HEK293 (cell line): ENCODE data around the gene ADAMTS16.

ENCODE experiments used
- CTCF ChIA-PET: fragments of 350-600 bp; formaldehyde crosslinking; extraction: SDS; loops from one replicate; lab custom pipeline; 2021; ENCODE audit warnings: antibody characterized with exemption; lab: Yijun Ruan, JAX
- POLR2A ChIA-PET: fragments of 300-600 bp; formaldehyde crosslinking; extraction: SDS; loops from one replicate; lab custom pipeline; 2020; ENCODE audit warnings: antibody characterized with exemption, inconsistent platforms; lab: Yijun Ruan, JAX
- H3K27ac ChIP-seq: fragments of 200-500 bp; sonication (Bioruptor generic); 2 replicates; pipeline ENCODE4 v1.5.1; 2014; ENCODE audit warnings: low read depth, low read length, control low read depth, inconsistent platforms; ENCODE audit errors: extremely low read depth
- H3K36me3 ChIP-seq, 2 experiments: fragments of 200-500 bp in 1 of 2; sonication (Bioruptor generic) in 1 of 2; 1 replicate in 1 of 2; 2 replicates in 1 of 2; pipeline ENCODE4 v1.5.1; 2014 to 2017; ENCODE audit warnings: inconsistent platforms in 2 of 2, low read length in 2 of 2; ENCODE audit not compliant: control insufficient read depth in 2 of 2, insufficient read depth in 1 of 2
- H3K4me1 ChIP-seq: fragments of 200-500 bp; sonication (Bioruptor generic); 2 replicates; pipeline ENCODE4 v1.5.1; 2014; ENCODE audit warnings: mild to moderate bottlenecking, low read length, inconsistent platforms; ENCODE audit not compliant: control insufficient read depth, insufficient read depth
- H3K4me3 ChIP-seq: 2 replicates; pipeline ENCODE4 v1.5.1; 2011; ENCODE audit warnings: low read depth, mild to moderate bottlenecking, control low read depth, low read length, moderate library complexity
- H3K9me3 ChIP-seq: fragments of 200-500 bp; sonication (Bioruptor generic); 2 replicates; pipeline ENCODE4 v1.5.1; 2014; ENCODE audit warnings: low read depth, low read length, inconsistent platforms; ENCODE audit not compliant: control insufficient read depth, insufficient read depth
- EGR2 ChIP-seq: fragments of 450-650 bp; formaldehyde crosslinking; IDR thresholded peaks from 2 replicates; pipeline ENCODE4 v1.5.1; 2016; ENCODE audit warnings: low read depth, missing biosample characterization, missing genetic modification characterization
- HOXC10 ChIP-seq: sonication (generic); formaldehyde crosslinking; IDR thresholded peaks from 2 replicates; pipeline ENCODE4 v1.8.1; 2023; ENCODE audit warnings: mild to moderate bottlenecking, missing genetic modification reagents
- SCRT1 ChIP-seq: fragments of 450-650 bp; formaldehyde crosslinking; IDR thresholded peaks from 2 replicates; pipeline ENCODE4 v1.5.1; 2016; ENCODE audit warnings: missing biosample characterization, missing genetic modification characterization, borderline replicate concordance
- SETDB1 ChIP-seq: IDR thresholded peaks from one replicate; pipeline ENCODE4 v1.6.1; 2017; ENCODE audit warnings: mild to moderate bottlenecking, low read length, moderate library complexity, mixed read lengths; ENCODE audit not compliant: insufficient read length
- ZBTB6 ChIP-seq: fragments of 450-650 bp; formaldehyde crosslinking; IDR thresholded peaks from 2 replicates; pipeline ENCODE4 v1.5.1; 2017; ENCODE audit warnings: missing biosample characterization, missing genetic modification characterization
- ZFP37 ChIP-seq: fragments of 450-650 bp; formaldehyde crosslinking; IDR thresholded peaks from 2 replicates; pipeline ENCODE4 v1.5.1; 2016; ENCODE audit warnings: missing biosample characterization, missing genetic modification characterization
- ZNF10 ChIP-seq: fragments of 450-650 bp; formaldehyde crosslinking; IDR thresholded peaks from 2 replicates; pipeline ENCODE4 v1.5.1; 2017; ENCODE audit warnings: missing biosample characterization, missing genetic modification characterization
- ZNF132 ChIP-seq: fragments of 450-650 bp; formaldehyde crosslinking; IDR thresholded peaks from 2 replicates; pipeline ENCODE4 v1.5.1; 2017; ENCODE audit warnings: missing biosample characterization, missing genetic modification characterization, borderline replicate concordance
- ZNF133 ChIP-seq: fragments of 450-650 bp; formaldehyde crosslinking; IDR thresholded peaks from 2 replicates; pipeline ENCODE4 v1.5.1; 2016; ENCODE audit warnings: missing biosample characterization, missing genetic modification characterization
- ZNF146 ChIP-seq: fragments of 450-650 bp; formaldehyde crosslinking; IDR thresholded peaks from 2 replicates; pipeline ENCODE4 v1.5.1; 2016; ENCODE audit warnings: missing biosample characterization, missing genetic modification characterization
- ZNF24 ChIP-seq: fragments of 450-650 bp; formaldehyde crosslinking; IDR thresholded peaks from 2 replicates; pipeline ENCODE4 v1.5.1; 2016; ENCODE audit warnings: missing biosample characterization, missing genetic modification characterization
- ZNF324 ChIP-seq: fragments of 450-650 bp; formaldehyde crosslinking; IDR thresholded peaks from 2 replicates; pipeline ENCODE4 v1.5.1; 2016; ENCODE audit warnings: missing biosample characterization, missing genetic modification characterization
- ZNF362 ChIP-seq: fragments of 450-650 bp; formaldehyde crosslinking; IDR thresholded peaks from 2 replicates; pipeline ENCODE4 v1.5.1; 2016; ENCODE audit warnings: missing biosample characterization, missing genetic modification characterization
- ZNF488 ChIP-seq: fragments of 450-650 bp; formaldehyde crosslinking; IDR thresholded peaks from 2 replicates; pipeline ENCODE4 v1.5.1; 2016; ENCODE audit warnings: missing biosample characterization, missing genetic modification characterization
- ZNF621 ChIP-seq: fragments of 450-650 bp; formaldehyde crosslinking; IDR thresholded peaks from 2 replicates; pipeline ENCODE4 v1.5.1; 2017; ENCODE audit warnings: missing biosample characterization, missing genetic modification characterization
- ZNF624 ChIP-seq: fragments of 450-650 bp; formaldehyde crosslinking; IDR thresholded peaks from 2 replicates; pipeline ENCODE4 v1.5.1; 2017; ENCODE audit warnings: missing biosample characterization, missing genetic modification characterization
- ZNF792 ChIP-seq: fragments of 450-650 bp; formaldehyde crosslinking; IDR thresholded peaks from 2 replicates; pipeline ENCODE4 v1.5.1; 2016; ENCODE audit warnings: missing biosample characterization, missing genetic modification characterization

ADAMTS16 gene

GRCh38 chr5:5293029-5293428 is 152.9 kb downstream of the ADAMTS16 start (continued):
- no peak for TF ChIP-seq ZNF792
- TF ChIP-seq, all 188 proteins: peak for 1

- Histone ChIP-seq H3K4me3 (no peak overlapping the region), H3K4me1 (no peaks in the 10 kb centered on the region), H3K27ac (no peak overlapping the region), H3K36me3 (no peaks in the 10 kb centered on the region), H3K9me3 (no peaks in the 10 kb centered on the region)
- TF ChIP-seq HOXC10 (CRISPR knock-in tag) (no peak), ZNF624 (tag by site-specific recombination) (no peak), ZNF146 (no peak), ZNF24 (no peak), ZFP37 (tag by site-specific recombination) (no peak)
- ChIA-PET CTCF (interaction anchor here (0.8 to 1.6 kb wide), 2 partner anchors 17 to 27 kb away, joined by 3 to 5 read pairs; no protein-coding TSS in a partner anchor), POLR2A (no interaction called here)
Observed at GRCh38 chr5:5294429-5294828, 154.3 kb downstream of the ADAMTS16 start.

- Histone ChIP-seq H3K9me3 (no peaks in the 10 kb centered on the region), H3K27ac (no peak overlapping the region), H3K4me1 (no peaks in the 10 kb centered on the region), H3K4me3 (no peak overlapping the region), H3K36me3 (no peaks in the 10 kb centered on the region)
- TF ChIP-seq EGR2 (tag by site-specific recombination), result 0 out of 2 replicates have a peak, but pooled peaks have one; percentile 9
- TF ChIP-seq ZNF621 (tag by site-specific recombination), result no peak
- no peak for TF ChIP-seq ZNF133
- no peak for TF ChIP-seq SETDB1
- no peak for TF ChIP-seq ZBTB6 (tag by site-specific recombination)
- no peak for TF ChIP-seq ZNF488 (tag by site-specific recombination)
- TF ChIP-seq ZNF324 (tag by site-specific recombination), result no peak
- TF ChIP-seq ZNF10, result no peak
- no peak for TF ChIP-seq ZNF132
- POLR2A ChIA-PET, result interaction anchor here (0.6 kb wide), 1 partner anchor 16 kb away, joined by 4 read pairs; no protein-coding TSS in a partner anchor
- CTCF ChIA-PET, result interaction anchor here (0.6 to 1.7 kb wide), 3 partner anchors 34 to 154 kb away, joined by 3 to 5 read pairs (median 3); no protein-coding TSS in a partner anchor
Observed at GRCh38 chr5:5295351-5295750, 155.2 kb downstream of the ADAMTS16 start.

GRCh38 chr5:5296051-5296450 is 155.9 kb downstream of the ADAMTS16 start:
- H3K4me3 ChIP-seq, result no peak overlapping the region
- CTCF ChIA-PET, result interaction anchor here (0.6 to 1.7 kb wide), 4 partner anchors 9 to 155 kb away, joined by 3 to 5 read pairs (median 4); no protein-coding TSS in a partner anchor
- H3K36me3 ChIP-seq, result no peaks in the 10 kb centered on the region
- H3K4me1 ChIP-seq, result no peaks in the 10 kb centered on the region
- H3K27ac ChIP-seq, result no peak overlapping the region
- POLR2A ChIA-PET, result interaction anchor here (0.6 kb wide), 1 partner anchor 15 kb away, joined by 4 read pairs; no protein-coding TSS in a partner anchor
- H3K9me3 ChIP-seq, result no peaks in the 10 kb centered on the region
- TF ChIP-seq SCRT1, result no peak
- TF ChIP-seq ZNF362, result no peak
- TF ChIP-seq, all 188 proteins: peak for 0
